Measurements from ENCODE around the gene PSAPL1. TPM values are rescaled to one million over a fixed set of nuclear protein-coding genes. Genes with fewer than 3 reads are reported as not detected.

Gene PSAPL1
- total and polyA plus RNA-seq, 2 of the 8 experiments (the other 6 are each of a cell fraction or from before 2014, with no cell fraction given), result 0.03 TPM; not detected in 1

DNA sequence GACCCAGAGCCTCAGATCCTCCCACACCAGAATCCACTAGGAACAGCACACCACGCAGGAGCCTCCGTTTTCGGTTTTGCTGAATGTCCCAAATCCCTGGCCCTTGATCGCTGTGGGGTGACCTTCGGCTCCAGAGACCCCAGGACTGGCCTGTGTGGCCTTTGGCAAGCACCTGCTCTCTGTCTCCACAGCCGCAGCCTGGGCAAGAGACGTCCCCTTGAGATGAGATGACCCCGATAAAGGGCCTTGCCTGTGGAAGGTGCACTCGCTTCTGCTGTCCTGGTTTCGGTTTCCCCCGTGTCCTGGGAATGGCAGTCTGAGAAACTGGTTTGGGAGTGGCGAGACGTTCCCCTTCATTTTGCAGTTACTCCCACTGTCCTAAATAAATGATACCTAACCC is 9.6 kb downstream of the PSAPL1 start:
- DNase-seq (ENCODE audit: low read depth in 1 of 2, low spot score in 2 of 2) (peak in 1 of 2 experiments; percentile 35), FAIRE-seq (no peak)
- CTCF ChIA-PET (ENCODE audit: partially characterized antibody), result interaction anchor here (1.0 to 1.9 kb wide), 2 partner anchors 90 to 186 kb away, joined by 3 to 9 read pairs; no protein-coding TSS in a partner anchor

More for the DNA sequence above, 9.6 kb downstream of the PSAPL1 start:
- Histone ChIP-seq H3K27me3 (replicated peaks in 1 of 4; ENCODE audit: control insufficient read depth in 3 of 4, extremely low read depth in 1 of 4, insufficient read depth in 3 of 4, low read length in 3 of 4) (no peaks in the 10 kb centered on the region; a peak in 1 of 7 replicates), H4K8ac (ENCODE audit: extremely low read depth, insufficient read depth, low read length) (no peak overlapping the region), H2BK12ac (ENCODE audit: low read depth, low read length) (no peak overlapping the region), H2AFZ (ENCODE audit: low read length) (no peak overlapping the region), H3K9me3 (ENCODE audit: insufficient read depth in 2 of 2, low read depth in 1 of 2, low read length in 1 of 2) (no peaks in the 10 kb centered on the region), H3K14ac (ENCODE audit: insufficient read length) (no peak overlapping the region), H2BK20ac (ENCODE audit: low read length) (no peak overlapping the region), H3K56ac (replicated peaks; ENCODE audit: insufficient read length, low read depth, low read length) (no peak overlapping the region), H3K4me3 (ENCODE audit: extremely low read depth in 1 of 4, insufficient read depth in 2 of 4, low read depth in 3 of 4, low read length in 4 of 4) (no peak overlapping the region), H3K79me2 (ENCODE audit: control insufficient read depth in 1 of 2, insufficient read depth in 2 of 2, low read length in 2 of 2) (no peaks in the 10 kb centered on the region), H3K36me3 (ENCODE audit: control insufficient read depth in 2 of 4, insufficient read depth in 4 of 4, low read length in 3 of 4) (no peaks in the 10 kb centered on the region), H3K79me1 (ENCODE audit: low read depth, low read length) (no peaks in the 10 kb centered on the region), H3K18ac (ENCODE audit: extremely low read depth, low read length) (no peak overlapping the region), H3K4me1 (replicated peaks in 1 of 4; ENCODE audit: control insufficient read depth in 3 of 4, insufficient read depth in 4 of 4, low read length in 3 of 4) (peaks cover 0 to 19% (median 6%) of the 10 kb centered on the region in 4 experiments; a peak in 4 of 7 replicates), H3K27ac (ENCODE audit: low read depth, low read length) (no peak overlapping the region), H3K23me2 (ENCODE audit: low read depth, low read length) (no peaks in the 10 kb centered on the region), H2BK5ac (ENCODE audit: low read depth, low read length) (no peak overlapping the region), H3K4me2 (ENCODE audit: insufficient read depth in 1 of 2, low read depth in 2 of 2, low read length in 2 of 2) (no peak overlapping the region), H2AK5ac (ENCODE audit: low read depth, low read length) (peak overlapping the region; percentile 24; the same call in 1 of the 2 replicates), H3K9ac (replicated peaks in 1 of 4; ENCODE audit: extremely low read depth in 1 of 4, low read depth in 3 of 4, low read length in 3 of 4) (no peak overlapping the region), H4K20me1 (replicated peaks in 1 of 2; ENCODE audit: control insufficient read depth in 1 of 2, insufficient read depth in 2 of 2, low read length in 2 of 2) (peaks cover 0 to 2% of the 10 kb centered on the region in 2 experiments), H2BK15ac (ENCODE audit: low read length) (no peak overlapping the region; the same call in 1 of the 2 replicates), H4K5ac (ENCODE audit: insufficient read length, low read depth, low read length) (no peak overlapping the region), H4K91ac (replicated peaks; ENCODE audit: insufficient read length, low read length) (no peak overlapping the region), H3K23ac (ENCODE audit: insufficient read length) (no peak overlapping the region), H3K4ac (replicated peaks; ENCODE audit: insufficient read length, low read depth, low read length) (no peak overlapping the region), H2BK120ac (replicated peaks; ENCODE audit: low read depth, low read length) (no peak overlapping the region)
- TF ChIP-seq NRF1 (IDR thresholded peaks at IDR 0.05; ENCODE audit: low read depth, low read length) (no peak), CEBPB (IDR thresholded peaks at IDR 0.05; ENCODE audit: low read depth, low read length) (no peak), POU5F1 (IDR thresholded peaks at IDR 0.05; ENCODE audit: low read depth, low read length) (no peak)
- WGBS, 2 experiments (ENCODE audit: extremely low coverage in 1 of 2, insufficient coverage in 1 of 2, insufficient read length in 1 of 2, insufficient replicate concordance in 2 of 2, low coverage in 1 of 2, low lambda C conversion rate in 2 of 2, missing lambda C conversion rate in 1 of 2), result 88% methylated on average over 10 of the region's 13 CpGs; no CpG with 5 or more reads in 1 of the 2 experiments
- POLR2A ChIA-PET (ENCODE audit: partially characterized antibody), result no interaction called here

Data from H1 (cell line).